ENCODE measurements around the gene XYLT2.

Gene XYLT2

DNA sequence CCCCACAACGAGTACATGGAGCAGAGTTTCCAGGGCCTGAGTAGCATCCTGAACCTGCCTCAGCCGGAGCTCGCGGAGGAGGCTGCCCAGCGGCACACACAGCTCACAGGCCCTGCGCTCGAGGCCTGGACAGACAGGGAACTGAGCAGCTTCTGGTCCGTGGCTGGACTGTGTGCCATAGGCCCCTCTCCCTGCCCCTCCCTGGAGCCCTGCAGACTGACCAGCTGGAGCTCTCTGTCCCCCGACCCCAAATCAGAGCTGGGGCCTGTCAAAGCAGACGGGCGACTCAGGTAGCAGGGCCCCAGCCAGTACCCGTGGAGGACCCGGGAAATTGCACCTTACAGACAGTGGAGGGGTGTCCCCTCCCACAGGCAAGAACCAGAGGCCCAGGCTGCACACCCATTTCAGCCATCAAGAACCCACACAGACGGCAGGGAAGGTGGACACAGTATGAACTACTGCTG is 14.1 kb downstream of the XYLT2 start:
- no peak for TF ChIP-seq POLR2A (IDR thresholded peaks at IDR 0.05; ENCODE audit: low read depth, low read length)
- no peak for FAIRE-seq
- no peak for DNase-seq (ENCODE audit: insufficient read length, low spot score)

DNA sequence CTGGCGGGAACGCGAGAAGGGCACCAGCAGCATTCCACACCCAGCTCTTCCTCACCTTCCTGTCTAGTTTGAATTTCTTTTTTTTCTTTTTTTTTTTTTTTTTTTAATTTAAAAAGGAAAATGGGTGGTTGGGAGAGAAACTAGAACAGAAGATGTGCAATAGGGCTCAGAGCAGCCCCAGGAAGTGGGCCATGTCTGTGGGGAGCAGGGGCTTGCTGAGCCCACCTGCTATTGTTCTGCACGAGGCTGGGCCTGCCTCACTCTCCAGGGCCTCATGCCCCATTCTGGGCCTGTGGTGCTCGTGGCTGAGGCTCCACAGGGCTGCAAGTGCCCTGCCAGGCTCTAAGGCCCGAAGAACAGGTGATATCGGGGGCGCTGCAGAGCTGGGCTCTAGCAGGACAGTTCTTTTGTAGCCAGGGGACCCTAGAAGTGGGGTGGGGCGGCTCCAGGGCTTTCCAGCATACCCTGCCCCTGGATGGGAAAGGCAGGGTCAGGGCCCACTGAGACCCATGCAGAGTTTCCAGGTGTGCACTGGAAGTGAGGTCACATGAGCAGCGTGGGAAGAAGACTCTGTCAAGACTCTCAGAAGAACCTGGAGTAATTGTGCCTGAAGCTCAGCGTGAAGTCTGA is 14.7 kb downstream of the XYLT2 start:
- TF ChIP-seq POLR2A (IDR thresholded peaks at IDR 0.05; ENCODE audit: low read depth, low read length) = no peak
- DNase-seq (ENCODE audit: insufficient read length, low spot score) = no peak
- FAIRE-seq = no peak

DNA sequence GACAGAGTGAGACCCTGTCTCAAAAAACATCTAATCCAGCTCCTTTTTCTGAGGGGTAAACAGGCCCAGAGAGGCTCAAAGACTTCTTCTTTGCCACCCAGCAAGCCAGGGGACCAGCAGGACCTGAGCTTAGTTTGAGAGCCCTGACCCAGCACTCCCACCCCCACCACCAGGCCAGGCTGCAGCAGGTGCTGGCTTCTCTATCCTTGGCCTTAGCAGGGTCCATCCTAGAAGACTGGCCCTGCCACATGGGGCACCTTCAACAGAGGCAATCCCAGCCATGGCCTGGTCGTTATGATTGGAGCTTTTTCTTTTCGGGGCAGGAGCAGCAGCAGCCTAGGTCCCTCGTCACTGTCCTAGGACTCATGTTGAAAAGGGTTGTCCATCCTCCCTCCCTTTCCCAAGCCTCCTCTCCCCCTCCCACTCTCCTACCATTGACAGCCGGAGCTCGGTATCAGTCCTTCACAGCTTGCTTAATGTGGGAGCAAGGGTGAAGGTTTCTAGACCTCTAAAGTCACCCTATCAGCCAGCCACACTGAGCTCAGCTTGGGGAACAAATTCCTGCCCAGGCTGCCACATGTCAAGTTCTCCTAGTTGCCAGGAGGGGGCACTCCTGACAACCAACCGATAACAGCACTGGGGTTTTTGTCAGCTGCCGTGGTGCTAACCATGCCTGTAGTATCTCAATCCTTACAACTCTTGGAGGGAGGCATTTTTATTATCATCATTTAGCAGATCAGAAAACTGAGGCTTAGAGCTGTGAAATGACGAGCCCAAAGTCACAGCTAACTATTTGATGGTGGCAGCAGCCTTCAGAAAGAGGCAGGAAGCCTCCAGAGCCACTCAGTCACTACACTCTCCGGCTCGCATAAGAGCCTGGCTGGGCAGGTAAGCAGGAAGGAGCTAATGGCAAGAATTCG is 15.9 kb downstream of the XYLT2 start:
- DNase-seq (ENCODE audit: insufficient read length, low spot score) (peak; percentile 83), FAIRE-seq (peak; percentile 11)
- no peak for TF ChIP-seq POLR2A (IDR thresholded peaks at IDR 0.05; ENCODE audit: low read depth, low read length)

GRCh38 chr17:50362661-50363060 is 16.7 kb downstream of the XYLT2 start:
- TF ChIP-seq POLR2A (IDR thresholded peaks at IDR 0.05; ENCODE audit: low read depth, low read length) = no peak
- FAIRE-seq = no peak
- no peak for DNase-seq (ENCODE audit: insufficient read length, low spot score)

- DNase-seq (ENCODE audit: insufficient read length, low spot score) (no peak), FAIRE-seq (no peak)
- TF ChIP-seq POLR2A (IDR thresholded peaks at IDR 0.05; ENCODE audit: low read depth, low read length) = no peak
Observed at GRCh38 chr17:50363217-50364060, 17.5 kb downstream of the XYLT2 start.

- DNase-seq (ENCODE audit: insufficient read length, low spot score) = no peak
- no peak for FAIRE-seq
- TF ChIP-seq POLR2A (IDR thresholded peaks at IDR 0.05; ENCODE audit: low read depth, low read length) = no peak
Observed at GRCh38 chr17:50364061-50364458, 18.1 kb downstream of the XYLT2 start.

GRCh38 chr17:50364715-50365114 is 18.8 kb downstream of the XYLT2 start:
- no peak for TF ChIP-seq POLR2A (IDR thresholded peaks at IDR 0.05; ENCODE audit: low read depth, low read length)
- FAIRE-seq (no peak), DNase-seq (ENCODE audit: insufficient read length, low spot score) (peak; percentile 63)

DNA sequence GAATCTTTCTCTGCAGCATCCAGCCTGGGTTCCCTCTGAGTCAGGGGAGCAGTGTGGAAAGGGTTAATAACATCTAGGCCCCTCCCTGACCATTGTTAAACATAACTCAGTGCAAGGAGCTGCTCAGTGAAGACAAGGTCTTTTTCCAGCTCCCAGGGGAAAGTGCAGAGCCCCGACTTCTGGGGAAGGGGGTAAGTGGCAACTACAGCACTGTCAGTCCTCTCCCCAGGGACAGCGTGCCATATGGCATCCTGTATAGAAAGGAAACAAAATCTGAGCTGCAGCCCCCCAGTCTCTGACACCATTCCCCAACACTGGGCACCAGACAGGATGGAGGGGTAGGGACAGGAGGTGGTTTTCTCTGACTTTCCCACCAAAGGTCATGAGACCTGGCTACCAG is 19.2 kb downstream of the XYLT2 start:
- FAIRE-seq (no peak), DNase-seq (ENCODE audit: insufficient read length, low spot score) (no peak)
- TF ChIP-seq POLR2A (IDR thresholded peaks at IDR 0.05; ENCODE audit: low read depth, low read length) = no peak

DNA sequence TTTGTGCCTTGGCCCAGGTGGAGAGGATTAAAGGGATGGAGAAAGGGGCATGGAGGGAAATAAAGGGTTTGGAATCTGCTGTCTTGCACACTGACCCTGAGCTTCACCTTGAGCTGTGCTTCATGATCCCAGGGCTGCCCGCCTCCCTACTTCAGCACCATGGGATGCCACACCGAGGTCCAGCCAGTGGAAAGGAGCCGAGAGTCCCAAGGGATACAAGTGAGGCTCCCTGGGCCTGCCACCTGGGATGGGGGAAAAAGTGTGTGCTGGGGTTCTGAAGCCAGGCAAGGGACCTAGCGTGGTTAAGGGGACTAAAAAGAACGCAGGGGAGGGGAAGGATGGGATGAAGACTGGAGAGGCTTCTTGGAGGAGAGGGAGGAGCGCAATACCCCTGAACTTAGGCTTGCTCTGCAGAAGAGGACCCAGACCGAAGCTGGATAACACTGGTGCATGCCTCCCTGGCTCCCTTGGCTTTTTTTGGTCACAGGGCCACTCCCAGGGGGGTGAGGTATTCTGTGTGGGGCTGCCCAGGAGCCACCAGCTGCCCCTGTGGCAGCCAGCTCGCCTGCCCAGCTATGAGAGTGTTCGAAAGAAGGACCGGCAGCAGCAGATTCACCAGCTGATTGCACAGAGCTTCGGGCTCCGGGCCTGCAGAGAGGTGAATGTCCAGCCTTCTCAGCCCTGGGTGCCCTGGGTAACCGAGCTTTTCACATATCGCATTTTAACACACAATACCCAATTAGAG is 19.9 kb downstream of the XYLT2 start:
- no peak for DNase-seq (ENCODE audit: insufficient read length, low spot score)
- no peak for TF ChIP-seq POLR2A (IDR thresholded peaks at IDR 0.05; ENCODE audit: low read depth, low read length)
- no peak for FAIRE-seq

GRCh38 chr17:50367401-50367800 is 21.5 kb downstream of the XYLT2 start:
- TF ChIP-seq POLR2A (IDR thresholded peaks at IDR 0.05; ENCODE audit: low read depth, low read length) = no peak
- DNase-seq (ENCODE audit: insufficient read length, low spot score) (no peak), FAIRE-seq (no peak)

- FAIRE-seq (no peak), DNase-seq (ENCODE audit: insufficient read length, low spot score) (no peak)
- no peak for TF ChIP-seq POLR2A (IDR thresholded peaks at IDR 0.05; ENCODE audit: low read depth, low read length)
Observed at GRCh38 chr17:50370052-50370451, 24.1 kb downstream of the XYLT2 start.

DNA sequence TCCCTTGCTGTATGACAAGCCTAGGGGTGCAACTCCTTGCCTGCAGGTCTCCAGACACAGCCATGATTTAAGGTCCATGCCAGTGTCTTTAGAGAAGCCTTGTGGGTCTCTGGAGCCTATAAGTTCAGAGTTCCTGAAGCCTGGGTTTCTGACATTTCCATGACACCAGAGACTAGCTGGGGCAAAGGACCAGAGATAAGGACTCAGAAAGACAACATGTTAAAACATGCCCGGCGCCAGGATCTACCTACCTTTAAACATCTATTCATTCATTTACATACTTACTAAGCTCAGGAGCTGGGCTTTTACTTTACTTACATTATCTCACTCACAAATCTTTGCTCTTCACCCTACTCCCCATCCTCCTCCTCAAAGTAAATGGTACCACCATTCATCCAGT is 25.6 kb downstream of the XYLT2 start:
- no peak for TF ChIP-seq POLR2A (IDR thresholded peaks at IDR 0.05; ENCODE audit: low read depth, low read length)
- FAIRE-seq (no peak), DNase-seq (ENCODE audit: insufficient read length, low spot score) (no peak)

DNA sequence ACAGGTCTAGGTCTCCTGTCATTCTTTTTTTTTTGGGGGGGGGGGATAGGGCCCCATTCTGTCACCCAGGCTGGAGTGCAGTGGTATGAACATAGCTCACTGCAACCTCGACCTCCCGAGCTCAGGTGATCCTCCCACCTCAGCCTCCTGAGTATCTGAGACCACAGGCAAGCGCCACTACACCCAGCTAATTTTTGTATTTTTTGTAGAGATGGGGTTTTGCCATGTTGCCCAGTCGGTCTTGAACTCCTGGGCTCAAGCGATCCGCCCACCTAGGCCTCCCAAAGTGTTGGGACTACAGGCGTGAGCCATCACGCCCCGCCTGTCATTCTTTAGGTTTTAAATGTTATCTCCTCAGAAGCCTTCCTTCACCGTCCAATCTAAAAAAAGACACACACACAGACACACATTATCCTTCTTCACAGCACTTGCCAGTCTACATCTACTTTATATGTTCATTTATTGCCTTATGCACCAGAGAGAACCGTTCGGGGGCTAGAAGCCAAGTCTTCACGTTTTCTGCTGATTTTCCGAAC is 26.4 kb downstream of the XYLT2 start:
- TF ChIP-seq POLR2A (IDR thresholded peaks at IDR 0.05; ENCODE audit: low read depth, low read length) = no peak
- no peak for FAIRE-seq
- no peak for DNase-seq (ENCODE audit: insufficient read length, low spot score)
